Measurements from ENCODE around the gene C18orf63. TPM values are rescaled to one million over a fixed set of nuclear protein-coding genes. Genes with fewer than 3 reads are reported as not detected.
"Not testable (repeated sequence)": the region's sequence is repeated elsewhere in the genome, so short reads cannot be mapped to it uniquely, and the experiment has no call there.

The C18orf63 gene
- total RNA-seq, 1 experiment from 2014 or later, result not detected

- in situ Hi-C loops (cut with HindIII; ENCODE audit: low pct_unique_long_range_greater_than_20kb, low sequenced_read_pairs), result no loop called here
- DNase-seq (ENCODE audit: low read depth, low spot score), result no peak
Measured at GRCh38 chr18:74284191-74284979, 31.3 kb upstream of the C18orf63 start.

- in situ Hi-C loops (cut with HindIII; ENCODE audit: low pct_unique_long_range_greater_than_20kb, low sequenced_read_pairs), result no loop called here
- no peak for DNase-seq (ENCODE audit: low read depth, low spot score)
Measured at GRCh38 chr18:74284980-74285355, 30.7 kb upstream of the C18orf63 start.

GRCh38 chr18:74285583-74285982, 30.1 kb upstream of the C18orf63 start:
- in situ Hi-C loops (cut with HindIII; ENCODE audit: low pct_unique_long_range_greater_than_20kb, low sequenced_read_pairs), result not testable (repeated sequence)

GRCh38 chr18:74286106-74286855, 29.4 kb upstream of the C18orf63 start:
- no peak for DNase-seq (ENCODE audit: low read depth, low spot score)
- in situ Hi-C loops (cut with HindIII; ENCODE audit: low pct_unique_long_range_greater_than_20kb, low sequenced_read_pairs), result no loop called here

More at GRCh38 chr18:74285583-74285982, 30.1 kb upstream of the C18orf63 start:
- DNase-seq (ENCODE audit: low read depth, low spot score), result not testable (repeated sequence)

- in situ Hi-C loops (cut with HindIII; ENCODE audit: low pct_unique_long_range_greater_than_20kb, low sequenced_read_pairs), result no loop called here
Measured at GRCh38 chr18:74286856-74287255, 28.8 kb upstream of the C18orf63 start.

GRCh38 chr18:74288041-74288440, 27.6 kb upstream of the C18orf63 start:
- DNase-seq (ENCODE audit: low read depth, low spot score), result no peak
- in situ Hi-C loops (cut with HindIII; ENCODE audit: low pct_unique_long_range_greater_than_20kb, low sequenced_read_pairs), result no loop called here

More at GRCh38 chr18:74286856-74287255, 28.8 kb upstream of the C18orf63 start:
- DNase-seq (ENCODE audit: low read depth, low spot score), result no peak

- in situ Hi-C loops (cut with HindIII; ENCODE audit: low pct_unique_long_range_greater_than_20kb, low sequenced_read_pairs), result no loop called here
- DNase-seq (ENCODE audit: low read depth, low spot score), result no peak
Measured at GRCh38 chr18:74288730-74289129, 26.9 kb upstream of the C18orf63 start.

- in situ Hi-C loops (cut with HindIII; ENCODE audit: low pct_unique_long_range_greater_than_20kb, low sequenced_read_pairs), result no loop called here
Measured at GRCh38 chr18:74289137-74289536, 26.5 kb upstream of the C18orf63 start.

GRCh38 chr18:74290021-74290420, 25.6 kb upstream of the C18orf63 start:
- DNase-seq (ENCODE audit: low read depth, low spot score), result no peak
- in situ Hi-C loops (cut with HindIII; ENCODE audit: low pct_unique_long_range_greater_than_20kb, low sequenced_read_pairs), result no loop called here

More at GRCh38 chr18:74289137-74289536, 26.5 kb upstream of the C18orf63 start:
- DNase-seq (ENCODE audit: low read depth, low spot score), result no peak

GRCh38 chr18:74290794-74291471, 24.7 kb upstream of the C18orf63 start:
- in situ Hi-C loops (cut with HindIII; ENCODE audit: low pct_unique_long_range_greater_than_20kb, low sequenced_read_pairs), result no loop called here
- no peak for DNase-seq (ENCODE audit: low read depth, low spot score)

- DNase-seq (ENCODE audit: low read depth, low spot score), result no peak
- in situ Hi-C loops (cut with HindIII; ENCODE audit: low pct_unique_long_range_greater_than_20kb, low sequenced_read_pairs), result no loop called here
Measured at GRCh38 chr18:74291472-74291770, 24.2 kb upstream of the C18orf63 start.

- DNase-seq (ENCODE audit: low read depth, low spot score), result peak; percentile 95
- in situ Hi-C loops (cut with HindIII; ENCODE audit: low pct_unique_long_range_greater_than_20kb, low sequenced_read_pairs), result no loop called here
Measured at GRCh38 chr18:74291771-74292540, 23.7 kb upstream of the C18orf63 start, which contains the start of gene CYB5A. Gene CYB5A (minus strand): TSS chr18:74291963. CDS start chr18:74291875, 88 bp downstream.

GRCh38 chr18:74292541-74292858, 23.1 kb upstream of the C18orf63 start:
- DNase-seq (ENCODE audit: low read depth, low spot score), result no peak
- in situ Hi-C loops (cut with HindIII; ENCODE audit: low pct_unique_long_range_greater_than_20kb, low sequenced_read_pairs), result no loop called here

GRCh38 chr18:74292982-74293381, 22.7 kb upstream of the C18orf63 start:
- DNase-seq (ENCODE audit: low read depth, low spot score); in situ Hi-C loops (cut with HindIII; ENCODE audit: low pct_unique_long_range_greater_than_20kb, low sequenced_read_pairs): not testable (repeated sequence)

GRCh38 chr18:74294526-74294925, 21.1 kb upstream of the C18orf63 start:
- in situ Hi-C loops (cut with HindIII; ENCODE audit: low pct_unique_long_range_greater_than_20kb, low sequenced_read_pairs), result no loop called here
- DNase-seq (ENCODE audit: low read depth, low spot score), result no peak

- in situ Hi-C loops (cut with HindIII; ENCODE audit: low pct_unique_long_range_greater_than_20kb, low sequenced_read_pairs), result no loop called here
- no peak for DNase-seq (ENCODE audit: low read depth, low spot score)
Measured at GRCh38 chr18:74299162-74299561, 16.5 kb upstream of the C18orf63 start.

- DNase-seq (ENCODE audit: low read depth, low spot score), result no peak
- in situ Hi-C loops (cut with HindIII; ENCODE audit: low pct_unique_long_range_greater_than_20kb, low sequenced_read_pairs), result no loop called here
Measured at GRCh38 chr18:74299746-74300145, 15.9 kb upstream of the C18orf63 start.

GRCh38 chr18:74303306-74303705, 12.3 kb upstream of the C18orf63 start:
- in situ Hi-C loops (cut with HindIII; ENCODE audit: low pct_unique_long_range_greater_than_20kb, low sequenced_read_pairs), result no loop called here
- DNase-seq (ENCODE audit: low read depth, low spot score), result no peak
